Neural cell (in vitro differentiated cells): ENCODE results near the gene CELF4.

Experiments
- EP300 ChIP-seq: fragments of 450-650 bp; conservative IDR thresholded peaks from 2 replicates; pipeline ENCODE4 v1.6.1; 2014; ENCODE audit warnings: antibody characterized with exemption, mild to moderate bottlenecking, moderate library complexity; ENCODE audit not compliant: poor library complexity, severe bottlenecking
- EZH2 ChIP-seq: fragments of 200-600, 300-800 bp; shearing (Covaris generic), sonication (generic); IDR thresholded peaks from 2 replicates; pipeline ENCODE4 v1.6.1; 2014; ENCODE audit warnings: antibody characterized with exemption, low read length, borderline replicate concordance, mild to moderate bottlenecking; ENCODE audit not compliant: insufficient read depth, poor library complexity, severe bottlenecking
- MXI1 ChIP-seq: fragments of 450-650 bp; conservative IDR thresholded peaks from 2 replicates; pipeline ENCODE4 v1.6.1; 2014; ENCODE audit warnings: antibody characterized with exemption, mild to moderate bottlenecking; ENCODE audit not compliant: poor library complexity, severe bottlenecking
- POLR2AphosphoS5 ChIP-seq: IDR thresholded peaks from 2 replicates; pipeline ENCODE4 v1.6.1; 2012
- RAD21 ChIP-seq: fragments of 450-650 bp; conservative IDR thresholded peaks from 2 replicates; pipeline ENCODE4 v1.6.1; 2014; ENCODE audit warnings: antibody characterized with exemption, mild to moderate bottlenecking, moderate library complexity
- TAF1 ChIP-seq: IDR thresholded peaks from 2 replicates; pipeline ENCODE4 v1.6.1; 2012; ENCODE audit warnings: low read depth
- TF ChIP-seq, protein P1 (sequence below): fragments of 450-650 bp; IDR thresholded peaks from 2 replicates; pipeline ENCODE4 v1.5.1; 2014; ENCODE audit warnings: antibody characterized with exemption, mild to moderate bottlenecking, moderate library complexity; ENCODE audit not compliant: poor library complexity, severe bottlenecking
- TF ChIP-seq, protein P2 (sequence below): IDR thresholded peaks from 2 replicates; pipeline ENCODE4 v1.6.1; 2012; ENCODE audit warnings: borderline replicate concordance

DNA sequence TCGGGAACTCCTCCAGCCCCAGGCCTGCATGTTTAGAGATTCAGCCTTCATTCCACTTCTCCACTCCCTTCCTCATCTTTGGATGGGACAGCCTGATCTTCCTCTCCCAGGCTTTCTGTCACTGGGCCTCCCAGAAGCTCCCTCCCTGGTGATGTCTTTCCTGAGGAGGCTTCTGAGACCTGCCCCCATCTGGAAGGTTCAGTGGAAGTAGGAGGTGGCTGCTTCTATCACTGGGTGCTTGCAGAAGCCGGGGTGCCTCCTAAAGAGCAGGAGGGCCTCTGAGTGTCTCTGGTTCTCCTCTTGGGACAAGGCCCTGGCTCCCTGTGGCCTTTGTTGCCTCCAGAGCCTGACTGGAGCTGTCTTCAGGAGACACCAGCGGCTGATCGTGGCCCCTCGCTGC, 108.7 kb downstream of the CELF4 start:
- TF ChIP-seq, protein P1, sequence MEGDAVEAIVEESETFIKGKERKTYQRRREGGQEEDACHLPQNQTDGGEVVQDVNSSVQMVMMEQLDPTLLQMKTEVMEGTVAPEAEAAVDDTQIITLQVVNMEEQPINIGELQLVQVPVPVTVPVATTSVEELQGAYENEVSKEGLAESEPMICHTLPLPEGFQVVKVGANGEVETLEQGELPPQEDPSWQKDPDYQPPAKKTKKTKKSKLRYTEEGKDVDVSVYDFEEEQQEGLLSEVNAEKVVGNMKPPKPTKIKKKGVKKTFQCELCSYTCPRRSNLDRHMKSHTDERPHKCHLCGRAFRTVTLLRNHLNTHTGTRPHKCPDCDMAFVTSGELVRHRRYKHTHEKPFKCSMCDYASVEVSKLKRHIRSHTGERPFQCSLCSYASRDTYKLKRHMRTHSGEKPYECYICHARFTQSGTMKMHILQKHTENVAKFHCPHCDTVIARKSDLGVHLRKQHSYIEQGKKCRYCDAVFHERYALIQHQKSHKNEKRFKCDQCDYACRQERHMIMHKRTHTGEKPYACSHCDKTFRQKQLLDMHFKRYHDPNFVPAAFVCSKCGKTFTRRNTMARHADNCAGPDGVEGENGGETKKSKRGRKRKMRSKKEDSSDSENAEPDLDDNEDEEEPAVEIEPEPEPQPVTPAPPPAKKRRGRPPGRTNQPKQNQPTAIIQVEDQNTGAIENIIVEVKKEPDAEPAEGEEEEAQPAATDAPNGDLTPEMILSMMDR = no peak
- TF ChIP-seq, protein P2, sequence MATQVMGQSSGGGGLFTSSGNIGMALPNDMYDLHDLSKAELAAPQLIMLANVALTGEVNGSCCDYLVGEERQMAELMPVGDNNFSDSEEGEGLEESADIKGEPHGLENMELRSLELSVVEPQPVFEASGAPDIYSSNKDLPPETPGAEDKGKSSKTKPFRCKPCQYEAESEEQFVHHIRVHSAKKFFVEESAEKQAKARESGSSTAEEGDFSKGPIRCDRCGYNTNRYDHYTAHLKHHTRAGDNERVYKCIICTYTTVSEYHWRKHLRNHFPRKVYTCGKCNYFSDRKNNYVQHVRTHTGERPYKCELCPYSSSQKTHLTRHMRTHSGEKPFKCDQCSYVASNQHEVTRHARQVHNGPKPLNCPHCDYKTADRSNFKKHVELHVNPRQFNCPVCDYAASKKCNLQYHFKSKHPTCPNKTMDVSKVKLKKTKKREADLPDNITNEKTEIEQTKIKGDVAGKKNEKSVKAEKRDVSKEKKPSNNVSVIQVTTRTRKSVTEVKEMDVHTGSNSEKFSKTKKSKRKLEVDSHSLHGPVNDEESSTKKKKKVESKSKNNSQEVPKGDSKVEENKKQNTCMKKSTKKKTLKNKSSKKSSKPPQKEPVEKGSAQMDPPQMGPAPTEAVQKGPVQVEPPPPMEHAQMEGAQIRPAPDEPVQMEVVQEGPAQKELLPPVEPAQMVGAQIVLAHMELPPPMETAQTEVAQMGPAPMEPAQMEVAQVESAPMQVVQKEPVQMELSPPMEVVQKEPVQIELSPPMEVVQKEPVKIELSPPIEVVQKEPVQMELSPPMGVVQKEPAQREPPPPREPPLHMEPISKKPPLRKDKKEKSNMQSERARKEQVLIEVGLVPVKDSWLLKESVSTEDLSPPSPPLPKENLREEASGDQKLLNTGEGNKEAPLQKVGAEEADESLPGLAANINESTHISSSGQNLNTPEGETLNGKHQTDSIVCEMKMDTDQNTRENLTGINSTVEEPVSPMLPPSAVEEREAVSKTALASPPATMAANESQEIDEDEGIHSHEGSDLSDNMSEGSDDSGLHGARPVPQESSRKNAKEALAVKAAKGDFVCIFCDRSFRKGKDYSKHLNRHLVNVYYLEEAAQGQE = no peak
- TF ChIP-seq TAF1 (no peak), EZH2 (no peak), RAD21 (no peak), EP300 (no peak), POLR2AphosphoS5 (no peak), MXI1 (no peak)
